SIG-M5 (cell line): Measurements from ENCODE around the gene PCSK2.

Experiments used
- DNase-seq: peaks from one replicate; lab custom pipeline; 2025; lab: John Stamatoyannopoulos, UW

Gene PCSK2

DNA sequence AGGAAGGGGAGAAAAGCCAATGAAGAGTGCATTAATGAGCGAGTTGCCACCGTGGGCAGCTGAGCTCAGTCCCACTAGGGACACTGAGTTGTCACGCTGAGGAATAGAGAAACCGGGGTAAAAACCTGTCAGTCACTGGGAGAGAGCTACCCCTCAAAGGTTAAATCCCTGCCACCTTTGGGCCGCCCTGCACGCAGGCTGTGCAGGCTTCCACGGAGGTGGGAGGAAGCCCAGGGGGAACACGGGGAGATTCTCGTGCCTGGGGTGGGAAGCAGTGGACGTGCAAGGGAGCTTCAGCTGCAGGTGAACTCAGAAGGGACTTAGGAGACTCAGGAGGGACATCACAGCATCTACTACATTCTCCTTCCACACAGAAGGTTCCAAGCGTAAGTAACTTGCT lies 253.9 kb downstream of the PCSK2 start:
- no peak for DNase-seq

- DNase-seq, result no peak
Measured at GRCh38 chr20:17481661-17482060, 254.8 kb downstream of the PCSK2 start.

- DNase-seq, result no peak
Measured at GRCh38 chr20:17482536-17482935, 255.7 kb downstream of the PCSK2 start.

GRCh38 chr20:17485017-17485416 lies 258.2 kb downstream of the PCSK2 start:
- DNase-seq, result no peak

- no peak for DNase-seq
Measured at GRCh38 chr20:17488916-17489600, 262.2 kb downstream of the PCSK2 start.

GRCh38 chr20:17490501-17490900 lies 263.7 kb downstream of the PCSK2 start:
- no peak for DNase-seq

DNA sequence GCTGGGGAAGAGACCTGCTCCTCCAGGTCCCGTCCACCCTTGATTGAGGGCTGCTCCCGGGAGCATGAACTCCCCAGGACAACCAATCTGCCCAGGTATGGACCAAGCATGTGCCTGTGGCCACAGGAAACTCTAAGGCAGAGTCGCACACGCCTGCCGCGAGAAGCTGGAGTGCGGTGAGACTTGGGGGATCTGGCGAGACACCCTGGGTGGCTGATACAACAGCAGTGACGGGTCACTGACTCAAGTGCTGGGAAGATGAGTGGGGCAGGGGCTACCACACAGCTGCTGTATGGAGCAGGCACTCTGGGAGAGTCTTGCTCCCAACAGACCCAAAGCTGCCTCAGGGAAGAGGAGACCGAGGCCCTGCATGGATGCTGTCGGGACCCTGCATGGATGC lies 264.2 kb downstream of the PCSK2 start:
- no peak for DNase-seq

- DNase-seq, result no peak
Measured at GRCh38 chr20:17491488-17491887, 264.6 kb downstream of the PCSK2 start.

GRCh38 chr20:17493173-17493572 lies 266.3 kb downstream of the PCSK2 start:
- DNase-seq, result no peak

DNA sequence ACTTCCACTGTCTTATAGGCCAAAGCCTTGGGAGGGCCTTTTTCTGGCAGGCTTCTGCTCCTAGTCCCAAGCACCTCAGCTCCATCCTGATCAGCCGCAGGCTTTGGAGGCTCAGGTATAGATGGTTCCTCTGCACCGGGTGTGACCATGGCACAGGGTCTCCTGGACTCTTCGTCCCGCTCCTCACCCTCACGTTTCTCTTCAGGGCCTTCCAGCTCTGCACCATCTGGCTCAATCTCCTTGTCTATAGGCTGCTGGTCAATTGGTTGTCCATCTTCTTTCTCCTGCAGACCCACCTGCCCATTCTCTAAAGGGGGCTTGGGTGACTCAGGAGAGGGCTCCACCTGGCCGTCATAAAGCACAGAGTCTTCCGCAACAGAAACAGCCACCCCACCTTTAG lies 267.4 kb downstream of the PCSK2 start:
- no peak for DNase-seq

DNA sequence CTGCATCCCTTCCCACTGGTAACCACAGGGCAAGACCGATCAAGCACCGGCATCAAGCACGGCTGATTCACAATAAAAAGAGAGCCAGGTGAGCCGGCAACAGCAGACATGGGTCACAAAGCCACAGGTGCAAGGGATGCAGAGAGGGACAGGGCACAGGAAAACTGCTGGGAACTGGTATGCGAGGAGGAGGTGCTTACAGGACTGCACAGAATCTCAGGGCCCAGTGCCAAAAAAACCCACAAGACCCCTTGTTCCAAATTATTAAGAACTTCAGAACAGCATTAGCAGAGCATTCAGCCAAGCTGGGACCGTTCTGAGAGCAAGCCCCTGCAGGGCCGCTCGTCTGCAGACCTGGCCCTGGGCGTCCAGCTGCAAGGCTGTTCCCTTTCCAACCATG lies 269.0 kb downstream of the PCSK2 start:
- DNase-seq, result no peak

DNA sequence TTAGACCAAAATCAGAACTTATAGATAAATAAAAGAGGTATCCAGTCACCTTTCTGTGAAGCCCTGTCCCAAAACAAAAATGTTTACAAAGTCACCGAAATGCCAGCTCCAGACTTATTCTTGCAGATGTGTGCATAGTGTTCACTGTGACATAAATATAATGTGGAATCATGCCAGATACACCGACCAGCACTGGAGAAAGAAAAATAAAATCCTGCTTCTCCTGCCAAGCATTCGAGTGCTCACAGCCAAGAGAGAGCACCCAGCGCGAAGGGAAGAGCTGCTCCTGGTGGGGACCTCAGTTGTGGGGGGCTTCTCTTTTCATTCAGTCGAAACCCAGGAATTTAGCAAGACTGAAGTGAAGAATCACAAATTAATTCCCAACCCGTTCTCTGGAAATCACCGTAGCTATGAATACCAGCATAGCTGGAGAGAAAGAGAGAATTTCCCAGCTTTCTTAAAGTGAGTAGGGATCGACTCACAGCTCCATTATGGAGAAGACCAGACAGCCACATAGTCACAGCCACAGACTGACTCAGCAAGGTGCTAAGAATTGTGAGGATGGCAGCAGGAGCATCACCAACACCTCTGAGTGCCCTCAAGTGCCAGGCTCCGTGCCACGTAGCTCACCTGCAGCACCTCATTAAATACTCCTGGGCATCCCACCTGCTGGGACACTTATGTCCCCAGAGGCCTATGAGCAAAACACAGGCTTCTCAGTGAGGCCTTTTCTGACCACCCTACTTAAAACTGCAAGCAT lies 271.2 kb downstream of the PCSK2 start:
- no peak for DNase-seq

DNA sequence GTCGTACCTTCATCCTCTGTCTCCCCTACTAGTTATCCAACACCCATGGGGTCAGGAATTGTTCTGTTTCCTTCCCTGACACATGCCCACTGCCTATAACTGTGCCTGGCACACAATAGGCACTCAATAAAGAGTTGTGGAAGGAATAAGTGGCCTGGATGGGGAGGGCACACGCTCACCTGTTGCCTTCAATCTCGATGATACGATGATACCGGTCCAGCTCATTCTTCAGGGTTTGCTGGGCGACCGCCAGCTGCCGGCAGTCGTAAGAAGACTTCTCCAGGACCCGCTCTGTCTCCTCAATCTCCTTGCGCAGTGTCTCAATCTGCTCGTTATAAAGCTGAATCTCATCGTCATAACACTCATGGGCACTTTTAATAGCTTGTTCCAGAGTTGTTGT lies 271.8 kb downstream of the PCSK2 start:
- DNase-seq, result no peak

GRCh38 chr20:17499041-17499440 lies 272.2 kb downstream of the PCSK2 start:
- no peak for DNase-seq

- no peak for DNase-seq
Measured at GRCh38 chr20:17500271-17500670, 273.4 kb downstream of the PCSK2 start.

DNA sequence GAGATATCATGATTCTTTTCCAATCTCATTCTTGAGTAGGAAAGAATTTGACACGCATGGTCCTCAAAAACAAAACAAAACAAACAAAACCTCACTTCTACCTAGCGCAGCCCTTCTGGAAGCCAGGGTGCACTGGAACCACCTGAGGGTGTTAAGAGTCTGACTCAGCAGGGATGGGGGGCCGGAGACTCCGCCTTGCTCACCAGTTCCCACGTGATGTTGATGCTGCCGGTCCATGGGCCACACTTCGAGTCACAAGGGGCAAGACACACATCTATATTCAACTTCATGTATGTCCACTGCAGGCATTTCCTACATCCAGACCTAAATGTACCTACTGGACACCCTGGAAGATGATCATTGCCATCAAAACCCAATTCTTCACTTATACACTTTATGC lies 274.0 kb downstream of the PCSK2 start:
- no peak for DNase-seq

DNA sequence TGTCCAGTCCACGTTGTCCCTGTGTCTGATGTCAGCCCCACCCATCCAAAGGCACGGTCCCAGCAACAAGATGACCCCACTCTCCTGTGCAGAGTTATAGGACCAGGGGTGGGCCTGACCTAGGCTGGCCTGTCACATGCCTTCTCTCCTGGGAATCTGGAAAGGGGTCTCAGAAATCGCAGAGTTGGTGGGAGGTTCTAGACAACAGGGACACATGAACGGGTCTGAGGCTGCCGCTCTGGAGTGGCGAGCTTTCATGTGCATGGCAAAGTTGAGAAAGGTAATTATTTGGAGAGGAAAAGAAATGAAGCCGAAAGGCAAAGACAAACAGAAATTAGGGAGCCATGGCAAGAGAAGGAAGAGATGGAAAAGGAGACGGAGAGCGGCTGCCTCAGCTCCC lies 274.9 kb downstream of the PCSK2 start:
- DNase-seq, result no peak

DNA sequence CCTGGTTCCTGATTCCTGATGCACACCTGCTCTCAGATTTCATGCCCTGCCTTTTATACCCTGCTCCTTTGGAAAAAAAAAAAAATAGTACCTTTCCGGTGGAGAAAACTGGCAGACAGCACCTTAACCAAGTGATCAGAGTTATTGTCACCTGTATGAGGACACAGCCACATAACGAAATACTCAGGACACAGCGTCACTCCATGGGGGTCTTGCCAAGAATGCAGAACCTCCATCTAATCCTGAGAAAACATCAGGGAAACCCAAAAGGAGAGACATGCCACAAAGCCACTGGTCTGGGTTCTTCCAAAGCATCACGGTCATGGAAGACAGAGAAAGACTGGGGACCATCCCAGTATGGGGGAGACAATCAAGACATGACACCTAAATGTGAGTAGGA lies 275.3 kb downstream of the PCSK2 start:
- no peak for DNase-seq

GRCh38 chr20:17503301-17504065 lies 276.6 kb downstream of the PCSK2 start:
- DNase-seq, result no peak

GRCh38 chr20:17504066-17504897 lies 277.4 kb downstream of the PCSK2 start:
- DNase-seq, result no peak

- DNase-seq, result peak; percentile 28
Measured at GRCh38 chr20:17504898-17505635, 278.2 kb downstream of the PCSK2 start.
